NCI-H524 treated with DMSO at 0.1 percent for 48 hours (cell line): ENCODE data around the gene HES1.

Source experiments
- DNase-seq: peaks from one replicate; lab custom pipeline; 2025; lab: John Stamatoyannopoulos, UW

The HES1 gene

DNA sequence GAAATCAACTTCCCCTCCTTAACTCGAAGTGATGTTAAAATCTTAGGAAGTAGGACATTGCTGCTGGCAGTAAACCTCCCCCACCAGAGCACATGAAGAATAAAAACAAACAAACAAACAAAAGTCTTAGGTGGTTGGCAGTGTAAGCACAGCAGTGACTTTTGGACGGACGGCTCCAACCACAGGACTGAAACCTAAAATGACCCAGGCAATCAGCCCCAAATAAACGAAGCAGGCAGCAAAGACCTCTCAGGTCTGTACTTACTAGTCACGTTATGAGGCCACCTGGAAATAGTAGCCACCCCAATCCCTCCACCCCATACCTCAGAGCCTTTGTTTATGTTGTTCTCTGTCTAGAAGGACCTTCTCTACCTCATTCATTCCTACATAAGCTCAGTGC, 33.5 kb upstream of the HES1 start:
- no peak for DNase-seq

DNA sequence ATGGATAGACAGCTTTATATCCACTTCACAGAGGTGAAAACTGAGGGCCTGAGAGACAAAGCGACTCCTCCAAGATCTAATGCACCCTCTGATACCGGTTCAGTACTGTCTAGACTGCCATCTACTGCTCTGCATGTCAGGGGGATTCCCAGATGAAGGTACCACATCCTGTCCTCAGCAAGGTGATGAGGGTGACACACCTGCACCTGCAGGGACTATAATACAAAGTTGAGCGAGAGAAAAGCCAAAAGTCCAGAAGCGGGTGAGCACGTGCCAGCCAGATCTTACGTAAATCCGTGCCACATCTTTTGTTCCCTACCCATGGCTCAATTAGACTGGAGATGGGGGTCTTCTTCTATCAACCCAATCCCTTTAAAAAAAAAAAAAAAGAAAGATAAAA, 32.4 kb upstream of the HES1 start:
- DNase-seq, result no peak

DNA sequence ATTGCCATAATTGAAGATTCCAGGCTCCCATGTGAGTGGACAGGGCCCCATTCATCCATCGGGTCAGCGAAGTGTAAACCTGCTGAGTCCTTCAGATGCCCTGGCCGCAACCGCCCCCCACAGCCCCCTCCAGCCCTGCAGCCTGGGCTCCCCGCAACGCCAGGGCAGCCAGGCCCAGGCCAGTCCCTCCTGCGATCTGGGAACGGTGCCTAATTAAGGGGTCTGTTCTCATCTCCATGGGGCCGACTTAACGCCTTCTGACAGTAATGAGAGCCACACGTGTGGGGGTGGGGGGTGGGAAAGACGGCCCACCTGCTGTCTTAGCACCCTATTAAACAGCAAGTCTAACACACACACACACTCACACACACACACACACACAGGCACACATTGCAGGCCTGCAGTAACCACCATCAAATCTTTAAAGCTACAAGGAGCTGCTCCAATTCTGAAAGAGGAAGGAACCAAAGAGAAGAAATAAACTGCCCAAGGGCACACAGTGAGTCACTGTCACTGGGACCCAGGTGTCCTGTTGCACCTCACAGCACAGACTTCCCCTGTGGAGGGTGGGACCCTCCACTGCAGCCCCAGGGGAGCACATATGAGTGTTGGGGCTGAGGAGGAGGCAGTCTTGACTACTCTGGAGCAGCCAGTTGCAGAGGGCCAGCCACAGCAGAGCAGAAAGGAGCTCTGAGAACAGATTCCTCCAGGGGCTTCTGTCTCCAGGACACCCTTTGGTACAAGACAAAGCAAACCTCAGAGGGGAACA, 31.8 kb upstream of the HES1 start:
- DNase-seq, result no peak

DNA sequence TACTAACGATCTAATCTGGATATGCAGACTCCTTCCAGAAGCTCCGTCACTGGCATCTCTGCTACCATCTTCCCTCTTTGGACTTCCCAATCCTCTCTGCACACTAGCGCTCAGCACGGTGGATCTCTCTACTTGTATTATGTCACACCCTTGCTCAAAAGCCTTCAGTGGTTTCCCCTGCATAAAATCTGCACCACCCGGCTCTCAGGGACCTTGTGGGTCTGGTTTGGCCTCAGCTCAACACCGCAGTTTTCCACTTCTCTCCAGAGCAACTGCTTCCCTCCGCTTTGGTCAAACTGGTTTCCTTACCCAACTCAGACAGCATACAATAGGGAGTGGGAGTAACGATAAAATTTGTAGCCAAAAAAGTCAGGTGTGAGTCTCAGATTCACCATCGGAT, 30.7 kb upstream of the HES1 start:
- DNase-seq, result no peak

DNA sequence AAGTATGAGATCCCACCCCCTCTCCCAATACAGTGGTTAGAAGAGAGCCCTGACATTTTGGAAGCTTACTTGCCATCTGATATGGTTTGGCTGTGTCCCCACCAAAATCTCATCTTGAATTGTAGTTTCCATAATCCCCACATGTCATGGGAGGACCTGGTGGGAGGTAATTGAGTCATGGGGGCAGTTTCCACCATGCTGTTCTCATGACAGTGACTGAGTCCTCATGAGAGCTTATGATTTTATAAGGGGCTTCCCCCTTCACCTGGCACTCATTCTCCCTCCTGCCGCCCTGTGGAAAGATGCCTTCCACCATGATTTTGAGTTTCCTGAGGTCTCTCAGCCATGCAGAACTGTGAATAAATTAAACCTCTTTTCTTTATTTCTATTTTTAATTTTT, 28.8 kb upstream of the HES1 start:
- no peak for DNase-seq

DNA sequence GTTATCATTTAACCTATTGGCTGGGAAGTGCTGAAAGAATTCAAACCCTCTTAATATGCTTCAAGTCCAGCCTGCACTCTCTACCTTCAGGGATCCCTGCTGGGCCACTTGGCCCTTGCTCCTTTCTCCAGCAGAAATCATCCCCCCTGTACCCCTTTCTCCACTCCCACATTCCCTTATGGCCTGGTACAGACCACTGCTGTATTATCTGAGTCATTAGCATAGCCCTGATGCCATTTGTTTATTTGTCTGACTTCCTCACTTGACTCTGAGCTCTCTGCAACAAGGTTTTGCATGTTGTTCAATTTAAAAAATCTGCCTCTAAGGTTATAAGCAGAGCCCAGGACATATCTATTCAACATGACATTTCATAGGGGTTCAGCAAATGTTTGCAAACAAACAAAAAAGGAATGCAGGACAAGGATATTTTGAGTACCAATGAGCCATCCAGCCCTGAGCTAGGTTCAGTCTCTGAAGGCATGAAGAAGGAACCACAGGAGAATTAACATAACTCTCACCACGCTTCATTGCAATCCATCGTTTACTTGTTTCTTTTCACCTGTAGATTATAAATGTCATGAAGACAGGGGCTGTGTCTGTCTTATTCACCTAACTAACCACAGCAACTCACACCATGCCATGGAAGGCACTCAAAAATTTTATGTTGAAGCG, 26.6 kb upstream of the HES1 start:
- no peak for DNase-seq

DNA sequence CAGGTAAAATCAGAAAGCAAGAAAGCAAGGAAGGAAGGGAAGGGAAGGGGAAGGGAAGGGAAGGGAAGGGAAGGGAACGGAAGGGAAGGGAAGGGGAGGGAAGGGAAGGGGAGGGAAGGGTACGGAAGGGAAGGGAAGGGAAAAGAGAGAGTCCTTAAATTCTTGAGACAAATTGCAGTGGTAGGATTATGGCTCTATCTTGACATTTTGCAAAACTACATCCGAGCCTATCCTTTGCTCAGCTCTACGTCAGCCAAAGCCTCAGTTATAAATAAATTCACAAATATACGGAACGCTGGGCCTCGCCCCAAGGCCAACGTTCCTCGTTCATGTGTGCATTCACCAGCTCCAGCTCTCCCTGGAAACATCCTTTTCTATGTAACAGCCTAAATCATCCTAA, 25.5 kb upstream of the HES1 start:
- no peak for DNase-seq

DNA sequence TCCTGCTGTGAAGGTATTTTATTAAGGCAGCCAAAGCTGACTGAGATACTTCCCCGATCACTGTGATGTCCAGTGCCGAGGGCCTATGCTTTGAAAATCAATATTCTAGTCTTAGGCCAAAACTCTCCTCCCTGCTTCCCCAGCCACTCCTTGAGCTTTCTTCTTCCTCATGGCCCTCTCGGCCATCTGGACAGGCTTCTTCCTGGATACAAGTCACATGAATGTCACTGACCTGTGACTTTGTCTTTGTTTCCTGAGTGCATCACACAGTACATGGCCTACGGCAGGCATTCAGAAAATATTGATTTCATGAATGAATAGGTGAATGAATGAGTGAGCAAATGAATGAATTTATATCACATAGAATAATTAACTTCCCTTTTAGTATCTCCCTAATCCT, 24.6 kb upstream of the HES1 start:
- DNase-seq, result no peak

DNA sequence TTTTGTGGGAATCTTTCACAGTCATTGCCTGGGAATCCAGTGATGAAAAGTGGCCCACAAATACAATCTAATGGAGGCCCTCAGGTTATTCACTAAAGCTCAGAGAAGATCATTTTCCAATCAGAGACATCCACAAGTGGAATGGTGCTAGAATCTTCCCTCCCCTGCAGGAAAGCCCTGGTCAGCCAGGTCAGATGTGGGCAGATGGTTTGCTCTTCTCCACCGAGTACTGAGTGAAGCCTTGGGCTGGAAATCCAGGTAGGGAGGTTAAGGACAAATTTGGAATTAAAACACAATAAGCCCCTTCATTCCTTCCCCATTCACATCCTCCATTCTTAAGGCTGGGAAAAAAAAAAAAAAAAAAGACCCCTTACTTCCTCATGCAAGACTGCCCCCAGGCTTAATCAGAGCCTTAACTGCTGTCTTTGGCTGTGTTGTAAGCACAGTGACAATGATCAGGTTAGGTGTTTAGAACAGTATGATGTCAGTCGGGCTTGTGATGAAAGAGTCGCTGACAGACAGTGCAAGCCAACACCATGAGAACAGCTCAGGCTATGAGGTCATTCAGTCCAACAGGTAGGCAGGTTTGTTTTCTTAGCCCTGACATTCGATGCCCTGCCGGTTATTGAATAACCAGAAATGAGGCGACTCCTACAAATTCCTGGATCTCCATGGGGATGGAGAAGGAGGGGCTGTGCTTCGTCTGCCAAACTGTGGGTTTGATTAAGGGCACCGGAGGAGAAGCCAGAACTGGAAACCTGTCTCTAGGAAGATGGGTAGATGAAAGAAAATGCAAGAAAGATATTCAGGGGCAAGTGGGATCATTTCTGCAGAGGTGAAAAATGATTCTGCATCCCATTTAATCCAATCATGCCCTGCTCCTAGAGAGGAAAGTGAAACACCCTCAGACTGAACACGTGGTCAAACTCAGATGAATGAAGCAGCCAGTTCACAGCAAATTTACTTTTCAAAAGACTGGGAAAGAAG, 23.5 kb upstream of the HES1 start:
- no peak for DNase-seq

DNA sequence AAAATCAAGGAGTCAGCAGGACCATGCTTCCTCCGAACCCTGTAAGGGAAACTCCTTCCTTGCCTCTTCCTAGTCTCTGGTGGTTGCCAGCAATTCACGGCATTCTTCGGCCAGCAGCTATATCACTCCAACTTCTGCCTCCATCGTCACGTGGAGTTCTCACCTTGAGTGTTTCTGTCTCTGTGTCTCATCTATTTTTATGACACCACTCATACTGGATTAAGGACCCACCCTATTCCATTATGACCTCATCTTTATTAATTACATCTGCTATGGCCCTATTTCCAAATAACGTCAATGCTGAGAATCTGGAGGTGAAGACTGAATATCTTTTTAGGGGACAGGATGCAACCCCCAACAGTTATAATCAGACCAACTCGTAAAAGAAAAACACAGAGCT, 21.8 kb upstream of the HES1 start:
- no peak for DNase-seq

DNA sequence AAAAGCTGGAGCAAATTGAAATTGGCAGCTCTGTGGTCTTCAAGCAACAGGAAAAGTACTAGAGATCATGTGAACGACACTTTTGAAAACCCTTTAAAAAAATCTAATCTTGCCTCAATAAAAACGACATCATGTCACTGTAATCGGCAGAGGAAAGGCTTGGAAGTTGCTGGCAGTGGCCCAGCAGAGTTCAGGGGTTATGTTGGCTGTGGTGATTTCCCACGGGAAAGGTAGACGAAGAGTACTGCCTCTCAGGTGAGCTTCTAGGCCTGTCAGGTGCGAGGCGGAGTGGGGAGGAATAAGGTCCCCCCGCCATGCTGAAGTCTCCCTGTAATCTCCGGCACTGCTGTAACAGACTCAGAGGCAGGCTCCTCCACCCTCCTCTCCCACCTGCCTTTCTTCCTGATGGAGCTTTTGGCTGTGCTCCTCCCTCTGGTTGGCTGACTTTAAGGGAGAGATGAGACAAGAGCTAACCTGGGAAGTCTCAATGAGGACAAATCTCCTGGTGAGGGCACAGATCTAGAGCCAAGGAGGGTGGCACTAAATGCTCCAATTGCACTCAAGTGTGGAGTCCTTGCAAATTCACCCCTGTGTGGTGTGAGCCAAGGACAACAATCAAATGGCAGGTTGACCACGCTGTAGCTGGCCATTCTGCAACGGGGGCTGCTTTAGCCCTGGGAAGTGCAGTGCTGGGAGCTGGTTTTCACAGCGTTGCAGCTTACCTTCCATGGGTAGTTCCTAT, 18.7 kb upstream of the HES1 start:
- DNase-seq, result no peak

DNA sequence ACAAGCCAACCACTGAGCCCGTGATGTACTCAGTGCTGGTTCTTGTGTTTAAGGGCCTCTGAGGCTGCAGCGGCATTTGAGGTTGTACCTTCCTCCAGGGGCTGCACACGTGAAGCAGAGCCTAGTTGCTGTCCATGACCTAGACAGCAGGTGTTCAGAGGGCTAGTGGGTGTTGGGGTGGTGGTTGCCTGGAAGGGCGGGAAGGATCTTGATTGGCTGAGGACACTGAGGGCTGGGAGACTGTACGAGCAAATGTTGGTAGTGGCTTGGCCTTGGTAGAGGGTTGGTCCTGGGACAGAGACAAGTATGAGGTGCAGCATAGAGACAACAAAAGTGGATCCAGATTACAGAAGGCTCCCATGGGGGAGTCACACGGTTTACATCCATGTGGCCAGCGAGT, 17.0 kb upstream of the HES1 start:
- no peak for DNase-seq

DNA sequence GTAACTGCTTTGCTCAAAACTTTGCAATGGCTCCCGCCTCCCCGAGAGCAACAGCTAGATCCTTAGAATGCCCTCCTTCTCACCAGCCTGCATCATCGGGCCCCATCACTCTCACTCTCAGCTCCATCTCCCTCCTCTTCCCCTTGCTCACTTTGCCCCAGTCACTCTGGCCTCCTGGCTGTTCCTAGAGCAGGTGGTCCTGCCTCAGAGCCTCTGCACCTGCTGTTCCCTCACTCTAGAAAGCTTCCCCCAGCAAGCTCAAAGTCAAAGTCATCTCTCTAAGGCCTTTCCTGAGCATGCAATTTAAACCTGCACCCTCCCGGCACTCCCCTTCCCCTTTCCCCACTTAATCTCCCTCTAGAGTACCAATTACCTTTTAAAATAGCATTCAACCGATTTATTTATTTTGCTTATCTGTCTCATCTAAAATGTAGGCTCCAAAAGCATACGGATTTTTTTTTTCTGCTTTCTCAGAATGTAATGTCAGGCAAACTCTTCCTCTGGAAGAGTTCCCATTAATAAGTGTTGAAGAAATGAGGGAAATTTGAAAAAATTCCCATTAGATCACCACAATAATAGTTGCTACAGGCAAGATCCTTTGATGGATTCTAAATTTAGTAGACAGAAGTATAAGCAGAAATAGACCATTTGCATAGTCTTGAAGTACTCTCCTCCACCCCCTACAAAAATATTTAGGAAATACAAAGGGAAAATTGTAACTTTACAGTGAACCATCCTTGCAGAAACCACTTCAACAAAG, 15.9 kb upstream of the HES1 start:
- DNase-seq, result no peak

DNA sequence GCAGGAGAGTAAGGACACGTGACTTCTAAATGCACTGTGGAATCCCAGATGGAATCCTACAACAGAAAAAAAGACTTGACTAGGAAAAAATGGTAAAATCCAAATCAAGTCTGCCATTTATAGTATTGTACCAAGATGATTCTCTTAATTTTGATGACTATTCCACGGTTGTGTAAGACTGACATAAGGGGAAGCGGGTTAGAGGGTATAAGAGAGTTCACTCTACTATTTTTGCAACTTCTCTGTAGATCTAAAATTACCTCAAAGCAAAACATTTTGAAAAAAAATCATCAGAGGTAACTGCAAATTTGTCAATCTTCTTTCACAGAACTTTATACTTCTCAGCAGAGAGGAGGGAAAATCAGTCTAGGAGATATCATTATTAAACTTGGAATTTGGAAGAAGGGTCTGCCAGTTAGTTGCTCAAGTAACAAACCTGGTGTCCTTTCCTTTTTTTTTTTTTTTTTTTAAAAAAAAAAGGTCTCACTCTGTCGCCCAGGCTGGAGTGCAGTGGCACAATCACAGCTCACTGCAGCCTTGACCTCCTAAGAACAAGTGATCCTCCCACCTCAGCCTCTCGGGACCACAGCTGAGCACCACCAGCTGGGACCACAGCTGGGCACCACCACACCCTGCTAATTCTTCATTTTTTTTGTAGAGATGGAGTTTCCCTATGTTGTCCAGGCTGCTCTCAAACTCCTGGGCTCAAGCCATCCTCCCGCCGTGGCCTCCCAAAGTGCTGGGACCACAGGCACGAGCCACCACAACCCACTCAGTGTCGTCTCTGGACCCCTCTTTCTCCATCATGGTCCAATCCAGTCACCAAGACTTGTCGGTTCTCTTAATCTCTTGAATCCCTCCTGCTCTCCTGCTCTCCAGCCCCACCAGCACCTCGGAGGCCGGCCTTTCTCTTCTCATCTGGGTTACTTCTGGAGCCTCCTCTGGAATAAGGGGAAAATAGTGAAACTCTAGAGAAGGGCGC, 14.9 kb upstream of the HES1 start:
- DNase-seq, result no peak

DNA sequence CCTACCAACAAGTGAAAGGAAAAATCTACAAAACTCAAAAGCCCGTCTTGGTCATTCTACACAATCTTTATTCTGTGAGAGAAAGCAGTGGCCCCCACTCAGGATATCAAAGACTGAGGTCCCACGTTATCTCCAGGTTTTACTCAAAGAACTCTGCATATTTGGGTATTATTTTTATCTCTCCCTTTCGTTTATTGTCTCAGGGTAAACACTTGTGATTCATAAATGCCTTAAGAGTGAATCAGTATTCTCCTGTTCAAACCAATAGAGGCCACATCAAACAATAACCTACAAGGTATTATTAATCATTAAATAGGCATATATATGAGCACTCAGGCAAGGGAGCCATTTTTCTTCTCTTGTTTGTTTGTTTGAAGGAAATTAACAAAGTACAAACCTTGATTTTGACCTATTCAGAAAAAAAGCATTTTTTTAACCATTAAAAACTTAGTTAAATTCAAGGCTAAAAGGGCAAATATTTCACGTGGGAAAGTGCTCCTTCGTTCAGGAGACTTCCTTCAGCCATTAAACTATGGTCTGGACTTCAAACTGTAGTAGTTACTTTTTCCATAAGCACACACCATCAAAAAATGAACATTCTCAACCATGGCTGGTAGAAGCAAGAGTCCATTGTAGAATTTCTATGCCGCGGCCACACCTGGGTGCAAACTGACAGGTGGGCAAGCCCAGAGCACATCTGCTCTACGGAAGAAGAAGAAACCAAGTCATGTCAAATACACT, 13.9 kb upstream of the HES1 start:
- DNase-seq, result no peak

DNA sequence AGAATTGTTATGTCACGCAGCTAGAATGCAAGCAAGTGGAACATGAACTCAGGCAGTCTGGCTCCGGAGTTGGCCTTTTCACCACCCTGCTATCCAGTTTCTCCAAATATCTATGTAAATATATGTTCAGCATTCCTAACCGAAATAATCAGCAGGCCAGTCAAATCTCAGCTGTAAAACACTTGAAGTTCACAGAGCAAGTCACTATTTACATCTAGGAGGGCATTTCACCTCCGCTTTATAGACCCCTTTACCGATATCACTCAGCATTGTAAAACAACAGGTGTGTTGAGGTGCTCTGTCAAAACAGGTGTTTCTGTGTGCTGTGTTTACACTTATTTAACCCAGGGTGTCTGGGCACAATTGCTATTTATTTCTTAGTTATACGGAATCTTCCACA, 12.2 kb upstream of the HES1 start:
- no peak for DNase-seq

DNA sequence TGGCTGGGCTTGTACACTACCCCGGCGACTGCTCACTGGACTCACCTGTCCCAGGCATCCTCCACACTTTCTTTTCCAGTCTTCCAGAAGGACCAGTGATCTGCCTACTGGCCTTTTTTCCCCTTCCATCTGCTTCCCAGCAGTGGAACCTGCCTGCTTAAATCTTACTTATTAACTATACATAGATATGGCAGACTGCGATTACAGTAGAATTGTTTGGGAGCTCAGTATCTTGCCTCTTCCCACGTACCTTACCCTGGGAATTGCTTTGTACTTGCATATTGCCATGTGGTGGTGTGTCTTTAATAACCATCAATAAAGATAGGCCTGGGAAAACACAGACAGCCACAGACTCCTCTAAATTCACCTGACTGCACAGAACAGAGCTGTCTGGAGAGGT, 11.8 kb upstream of the HES1 start:
- no peak for DNase-seq

DNA sequence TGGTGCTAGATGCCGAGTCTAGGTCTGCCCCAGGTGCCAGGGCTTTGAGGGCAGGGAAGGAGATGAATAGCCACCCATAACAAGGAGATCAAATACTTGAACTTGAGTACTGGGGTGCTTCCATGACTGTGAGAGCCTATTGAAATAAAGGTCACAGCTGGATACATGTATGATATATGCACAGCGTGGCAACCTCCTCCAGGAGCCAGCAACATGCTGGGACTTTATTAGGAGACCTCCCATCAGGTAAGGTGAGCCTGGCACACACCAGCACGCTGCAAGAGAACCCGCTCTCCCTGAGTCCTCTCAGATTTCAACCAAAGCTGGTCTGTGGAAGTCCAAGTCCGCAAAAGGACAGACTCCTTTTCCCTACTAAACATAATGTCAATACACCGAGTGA, 10.5 kb upstream of the HES1 start:
- no peak for DNase-seq

DNA sequence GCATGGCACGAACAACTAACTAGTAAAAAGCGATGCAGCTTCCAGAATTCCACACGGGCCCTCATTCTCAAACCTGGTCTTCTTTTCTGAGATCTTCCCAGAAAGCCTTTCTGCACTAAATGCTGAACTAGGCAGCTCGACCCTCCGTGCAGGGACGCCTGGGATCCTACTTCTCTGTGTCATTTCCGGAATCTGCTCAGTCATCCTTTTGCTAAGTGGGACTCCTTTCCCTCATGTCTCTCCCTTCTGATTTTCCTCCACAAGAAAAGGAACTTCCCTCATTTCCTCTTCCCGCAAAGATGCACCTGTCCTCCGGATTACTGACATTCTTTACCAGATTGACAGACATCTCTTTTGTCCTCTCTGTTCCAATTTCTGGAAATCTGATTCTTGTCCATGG, 9.2 kb upstream of the HES1 start:
- no peak for DNase-seq
